Measurements from ENCODE around the gene ABLIM2.

Gene ABLIM2

DNA sequence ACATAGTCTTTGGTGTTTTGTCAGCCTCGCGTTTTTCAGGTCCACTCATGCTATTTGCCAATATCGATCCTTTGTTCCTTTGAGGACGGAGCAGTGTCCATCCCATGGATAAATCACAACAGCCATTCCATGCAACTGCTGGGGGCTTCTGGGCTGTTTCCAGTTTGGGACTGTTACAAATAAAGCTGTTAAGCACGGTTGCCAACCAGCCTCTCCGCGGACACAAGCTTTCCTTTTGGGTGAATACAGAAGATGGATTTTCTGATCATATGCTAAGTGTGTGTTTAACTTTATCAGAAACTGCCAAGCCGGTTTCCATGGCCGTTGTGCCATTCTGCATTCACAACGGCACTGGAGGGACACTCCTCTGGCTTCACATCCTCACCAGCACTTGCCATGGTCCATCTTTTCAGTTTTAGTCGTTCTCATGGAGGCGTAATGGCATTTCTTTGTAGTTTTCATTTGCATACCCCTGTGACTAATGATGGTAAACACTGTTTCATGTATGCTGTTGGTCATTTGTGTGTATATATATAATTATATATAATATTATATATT is 67.8 kb downstream of the ABLIM2 start:
- TF ChIP-seq, protein P1, sequence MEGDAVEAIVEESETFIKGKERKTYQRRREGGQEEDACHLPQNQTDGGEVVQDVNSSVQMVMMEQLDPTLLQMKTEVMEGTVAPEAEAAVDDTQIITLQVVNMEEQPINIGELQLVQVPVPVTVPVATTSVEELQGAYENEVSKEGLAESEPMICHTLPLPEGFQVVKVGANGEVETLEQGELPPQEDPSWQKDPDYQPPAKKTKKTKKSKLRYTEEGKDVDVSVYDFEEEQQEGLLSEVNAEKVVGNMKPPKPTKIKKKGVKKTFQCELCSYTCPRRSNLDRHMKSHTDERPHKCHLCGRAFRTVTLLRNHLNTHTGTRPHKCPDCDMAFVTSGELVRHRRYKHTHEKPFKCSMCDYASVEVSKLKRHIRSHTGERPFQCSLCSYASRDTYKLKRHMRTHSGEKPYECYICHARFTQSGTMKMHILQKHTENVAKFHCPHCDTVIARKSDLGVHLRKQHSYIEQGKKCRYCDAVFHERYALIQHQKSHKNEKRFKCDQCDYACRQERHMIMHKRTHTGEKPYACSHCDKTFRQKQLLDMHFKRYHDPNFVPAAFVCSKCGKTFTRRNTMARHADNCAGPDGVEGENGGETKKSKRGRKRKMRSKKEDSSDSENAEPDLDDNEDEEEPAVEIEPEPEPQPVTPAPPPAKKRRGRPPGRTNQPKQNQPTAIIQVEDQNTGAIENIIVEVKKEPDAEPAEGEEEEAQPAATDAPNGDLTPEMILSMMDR (conservative IDR thresholded peaks at IDR 0.05), result no peak
- no peak overlapping the region for H3K27ac ChIP-seq

DNA sequence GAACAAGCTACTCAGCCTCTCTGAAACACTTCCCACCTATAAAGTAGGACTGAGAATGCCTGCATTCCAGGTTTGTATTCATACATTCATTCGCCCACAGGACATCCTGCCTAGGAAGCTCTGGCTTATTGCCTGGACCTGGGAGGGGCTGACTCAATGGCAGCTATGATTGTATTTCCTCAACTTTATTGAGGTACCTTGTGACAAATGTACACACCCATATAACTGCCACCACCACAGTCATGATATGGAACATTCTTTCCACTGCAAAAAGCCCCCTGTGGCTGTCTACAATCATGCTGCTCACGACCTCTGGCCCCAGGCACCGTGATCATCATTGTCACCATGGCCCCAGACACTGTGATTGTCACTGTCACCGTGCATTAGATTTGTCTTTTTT is 68.3 kb downstream of the ABLIM2 start:
- H3K27ac ChIP-seq, result no peak overlapping the region
- TF ChIP-seq, protein P1 (conservative IDR thresholded peaks at IDR 0.05), result no peak

DNA sequence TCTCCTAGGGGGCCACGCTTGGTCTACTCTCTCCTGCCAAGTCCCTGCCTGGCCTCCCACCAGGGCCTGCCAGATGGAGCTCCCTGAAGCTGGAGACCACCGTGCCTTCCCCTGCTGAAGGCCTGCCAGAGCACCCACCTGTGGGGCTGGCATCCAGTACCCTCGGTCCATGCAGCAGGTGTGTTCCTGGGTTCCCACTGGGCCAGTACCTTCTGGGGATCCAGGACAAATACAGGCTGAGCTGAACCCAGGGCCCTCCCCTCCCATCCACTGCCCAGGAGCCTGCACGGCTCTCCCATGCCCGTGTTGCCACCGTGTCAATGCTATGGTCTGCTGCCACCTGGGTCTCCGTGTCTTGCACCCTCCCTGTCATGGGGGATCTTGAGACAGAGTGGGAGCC is 68.8 kb downstream of the ABLIM2 start:
- no peak overlapping the region for H3K27ac ChIP-seq
- TF ChIP-seq, protein P1 (conservative IDR thresholded peaks at IDR 0.05), result no peak

DNA sequence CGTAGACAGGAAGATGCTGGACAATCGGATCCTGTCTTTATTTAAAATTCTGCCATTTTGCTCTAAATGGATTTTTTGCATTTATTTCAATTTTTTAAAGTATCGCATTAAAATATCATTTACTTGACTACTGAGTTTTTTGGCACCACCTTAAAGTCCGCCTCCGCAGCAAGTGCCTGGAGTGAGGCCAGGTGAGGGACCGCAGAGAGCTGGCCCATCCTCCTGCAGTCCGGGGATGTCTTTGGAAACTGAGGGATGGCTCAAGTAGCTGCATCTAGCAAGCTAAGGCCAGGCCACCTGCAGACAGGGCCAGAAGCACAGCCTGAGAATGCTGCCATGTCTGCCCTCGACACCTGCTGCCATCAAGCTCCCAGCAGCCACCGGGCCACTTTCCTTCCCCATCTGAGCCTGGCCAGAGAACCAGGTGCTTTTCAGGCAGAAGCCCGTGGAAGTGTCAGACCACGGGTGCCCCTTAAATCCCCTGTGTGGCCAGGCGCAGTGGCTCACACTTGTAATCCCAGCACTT is 69.6 kb downstream of the ABLIM2 start:
- TF ChIP-seq, protein P1 (conservative IDR thresholded peaks at IDR 0.05), result no peak
- no peak overlapping the region for H3K27ac ChIP-seq

DNA sequence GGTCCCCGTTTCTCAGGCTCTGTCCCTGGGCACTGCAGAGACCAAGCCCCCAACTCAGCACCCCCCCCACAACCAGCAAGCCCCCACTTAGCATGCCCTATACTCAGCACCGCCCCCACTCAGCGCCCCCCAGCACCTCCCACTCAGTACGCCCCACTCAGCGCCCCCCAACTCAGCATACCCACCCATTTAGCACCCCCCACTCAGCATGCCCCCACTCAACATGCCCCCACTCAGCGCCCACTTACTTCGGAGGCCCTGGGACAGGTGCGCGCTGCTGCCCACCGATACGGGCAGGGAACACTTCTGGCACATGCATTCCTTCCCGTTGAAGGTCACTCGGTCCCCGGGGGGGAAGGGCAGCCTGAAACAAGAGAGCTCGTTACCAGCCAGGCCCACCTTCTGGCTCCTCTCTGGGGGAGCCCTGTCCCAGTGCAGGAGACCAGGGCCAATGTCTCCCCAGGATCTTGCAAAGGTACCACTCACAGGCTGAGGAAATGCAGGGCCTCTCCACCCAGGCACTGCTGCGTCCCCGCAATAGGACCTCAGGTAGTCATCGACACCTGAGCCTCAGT is 70.6 kb downstream of the ABLIM2 start:
- no peak overlapping the region for H3K27ac ChIP-seq
- TF ChIP-seq, protein P1 (conservative IDR thresholded peaks at IDR 0.05), result no peak

DNA sequence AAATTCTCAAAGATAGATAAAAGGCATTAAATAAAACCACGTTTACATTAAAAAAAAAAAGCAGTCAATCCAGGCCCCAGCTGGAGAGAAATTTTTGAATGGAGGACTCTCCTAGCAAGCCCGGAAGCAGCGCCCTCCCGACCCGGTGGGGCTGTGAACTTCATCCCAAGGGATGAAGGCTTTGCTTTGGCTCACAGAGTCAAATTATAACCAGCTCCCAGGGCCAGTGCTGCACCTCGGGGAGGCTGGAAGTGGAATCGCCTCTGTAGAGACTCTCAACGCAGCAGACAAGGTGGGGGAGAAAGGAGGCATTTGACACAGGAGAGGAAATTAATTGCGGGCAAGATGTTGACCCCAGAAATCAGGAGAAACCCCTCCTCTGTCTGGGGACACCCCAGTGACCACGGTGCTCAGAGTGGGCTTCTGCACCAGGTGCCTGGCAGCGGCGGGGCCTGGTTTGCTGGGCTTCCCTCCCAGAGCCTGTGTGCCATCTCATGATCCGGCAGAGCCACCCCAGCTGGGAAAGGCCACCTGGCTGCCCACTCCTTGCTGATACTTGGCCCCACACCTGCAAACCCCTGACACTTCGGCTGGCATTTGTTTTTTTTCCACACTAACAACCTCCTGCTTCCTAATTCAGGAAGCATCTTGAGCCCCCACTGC is 71.7 kb downstream of the ABLIM2 start:
- no peak overlapping the region for H3K27ac ChIP-seq
- TF ChIP-seq, protein P1 (conservative IDR thresholded peaks at IDR 0.05), result no peak

DNA sequence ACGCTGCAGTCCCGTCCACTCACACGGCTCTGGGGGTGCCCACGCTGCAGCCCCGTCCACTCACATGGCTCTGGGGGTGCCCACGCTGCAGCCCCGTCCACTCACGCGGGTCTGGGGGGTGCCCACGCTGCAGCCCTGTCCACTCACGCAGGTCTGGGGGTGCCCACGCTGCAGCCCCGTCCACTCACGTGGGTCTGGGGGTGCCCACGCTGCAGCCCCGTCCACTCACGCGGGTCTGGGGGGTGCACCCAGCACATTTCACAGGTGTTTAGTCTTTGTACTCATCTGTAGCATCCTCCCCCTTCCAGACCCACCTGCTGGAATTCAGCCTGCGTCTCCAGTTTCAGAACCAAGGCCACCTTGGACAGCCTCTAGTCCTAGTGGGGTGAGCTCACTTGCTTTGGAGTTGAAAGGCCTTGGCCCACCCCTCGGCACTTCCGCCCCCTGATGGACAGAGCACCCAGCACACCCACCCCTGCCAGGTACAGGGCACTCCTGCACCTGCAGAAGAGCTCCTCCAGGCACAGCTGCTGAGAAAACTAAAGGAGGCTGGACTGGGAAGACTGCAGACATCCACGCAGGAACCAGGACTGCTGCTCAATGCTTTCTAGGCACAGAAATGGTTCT is 73.0 kb downstream of the ABLIM2 start:
- H3K27ac ChIP-seq, result no peak overlapping the region
- TF ChIP-seq, protein P1 (conservative IDR thresholded peaks at IDR 0.05), result no peak
